ENCODE results near the gene KCNJ10.
"Not testable (repeated sequence)": the region's sequence is repeated elsewhere in the genome, so short reads cannot be mapped to it uniquely, and the experiment has no call there.

Gene KCNJ10

GRCh38 chr1:160069460-160070231 is at the start of gene KCNJ10:
KCNJ10 (minus strand) TSS chr1:160070160; CDS start chr1:160042532, 27,628 bp downstream.
- no peak for DNase-seq

GRCh38 chr1:160118928-160119327 is 49.0 kb upstream of the KCNJ10 start:
- no peak for DNase-seq

- no peak for DNase-seq
Measured at GRCh38 chr1:160117709-160118183, 47.8 kb upstream of the KCNJ10 start.

GRCh38 chr1:160117300-160117699 is 47.3 kb upstream of the KCNJ10 start:
- no peak for DNase-seq

DNA sequence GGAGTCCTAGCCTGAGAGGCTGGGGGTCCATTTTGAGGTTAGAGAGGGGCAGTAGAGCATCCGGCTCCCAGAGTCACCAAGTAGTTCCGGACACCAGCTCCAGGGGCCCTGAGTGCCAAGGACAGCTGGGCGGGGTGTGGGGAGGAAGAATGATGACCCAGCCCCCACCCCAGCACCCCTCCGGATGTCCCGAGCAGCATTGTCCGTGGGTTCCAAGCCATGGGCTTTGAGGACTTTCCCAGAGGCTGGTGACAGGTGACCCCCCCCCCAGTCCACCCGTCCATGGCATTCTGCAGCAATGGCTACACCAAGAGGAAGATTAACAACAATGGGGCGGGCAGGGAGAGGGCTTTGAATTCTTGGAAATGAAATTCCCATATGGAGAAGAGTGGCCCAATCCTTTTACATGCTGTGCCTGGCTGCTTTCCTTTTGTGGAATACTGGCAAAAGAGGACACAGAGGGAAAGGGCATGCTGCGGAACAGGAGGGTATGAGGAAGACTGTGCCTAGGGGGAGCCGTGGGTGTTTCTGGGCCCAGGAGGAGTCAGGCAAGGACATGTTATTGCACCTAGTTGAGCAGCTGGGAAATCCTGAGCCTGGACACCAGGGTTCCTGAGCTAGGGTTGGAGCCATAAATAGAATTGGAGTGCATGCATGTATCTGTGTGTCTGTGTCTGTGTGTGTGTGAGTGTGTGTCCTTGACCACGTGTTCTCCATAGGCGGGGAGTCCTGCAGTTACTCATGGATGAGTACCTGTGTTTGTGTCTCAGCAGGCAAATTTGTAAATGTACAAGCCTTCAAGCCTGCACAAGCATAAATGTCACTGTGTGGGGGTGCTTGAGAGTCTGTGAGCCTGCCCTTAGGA is 46.6 kb upstream of the KCNJ10 start:
- no peak for DNase-seq

DNA sequence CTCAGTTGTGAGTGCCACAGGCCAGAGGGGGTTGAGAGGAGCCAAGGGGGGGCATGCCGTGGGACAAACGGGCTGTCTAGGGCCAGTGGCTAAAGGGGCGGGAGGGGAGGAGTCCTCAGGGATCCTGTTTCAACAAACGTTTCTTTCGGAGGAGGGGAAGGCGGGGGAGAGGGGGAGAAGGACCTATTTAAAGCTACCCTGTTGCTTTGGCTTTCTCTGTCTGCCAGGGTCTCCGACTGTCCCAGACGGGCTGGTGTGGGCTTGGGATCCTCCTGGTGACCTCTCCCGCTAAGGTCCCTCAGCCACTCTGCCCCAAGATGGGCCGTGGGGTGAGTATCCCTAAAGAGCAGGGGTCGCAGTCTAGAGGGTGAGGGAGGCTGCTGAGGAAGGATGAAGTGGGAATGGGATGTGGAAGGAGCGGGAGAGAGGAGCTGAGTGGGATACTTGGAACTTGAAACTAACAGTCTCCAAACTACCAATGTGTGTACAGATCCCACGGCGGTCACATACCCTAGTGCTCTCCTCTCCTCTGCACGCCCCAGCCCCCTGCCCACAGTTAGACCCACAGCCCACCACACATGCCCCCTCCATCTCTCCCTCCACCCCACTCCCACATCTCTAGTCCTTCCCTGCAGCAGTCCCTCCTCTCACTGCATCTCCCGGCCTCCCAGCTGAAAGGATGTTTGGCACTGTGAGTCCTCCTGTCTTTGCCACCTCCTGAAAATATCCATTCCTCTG is 45.8 kb upstream of the KCNJ10 start, which contains the start of gene ATP1A2:
Gene ATP1A2, plus strand, starts transcription at position 215 of the 738 bp plus-strand sequence. Its CDS starts 103 bp downstream, at position 318.
- no peak for DNase-seq

GRCh38 chr1:160114085-160114484 is 44.1 kb upstream of the KCNJ10 start:
- DNase-seq: no peak

DNA sequence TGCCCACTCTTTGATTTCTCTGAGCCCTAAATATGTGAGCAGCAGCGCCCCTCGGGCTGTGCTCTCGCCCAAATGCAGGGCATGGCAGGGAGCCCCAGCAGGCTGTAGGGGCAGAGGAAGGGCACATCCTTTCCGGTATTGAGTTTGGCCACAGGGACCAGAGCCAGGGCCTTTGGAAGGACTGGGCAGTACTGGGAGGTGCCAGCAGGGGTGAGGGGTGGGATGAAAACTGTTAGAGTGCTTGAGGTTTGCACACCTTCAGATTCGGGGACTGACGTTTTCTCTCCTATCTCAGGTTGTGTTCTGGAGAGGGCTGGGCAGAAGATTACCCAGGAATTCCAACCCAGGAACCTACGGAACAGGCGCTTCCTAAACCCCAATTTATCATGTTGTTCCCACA is 43.4 kb upstream of the KCNJ10 start:
- DNase-seq: no peak

- DNase-seq: no peak
Measured at GRCh38 chr1:160112357-160112756, 42.4 kb upstream of the KCNJ10 start.

DNA sequence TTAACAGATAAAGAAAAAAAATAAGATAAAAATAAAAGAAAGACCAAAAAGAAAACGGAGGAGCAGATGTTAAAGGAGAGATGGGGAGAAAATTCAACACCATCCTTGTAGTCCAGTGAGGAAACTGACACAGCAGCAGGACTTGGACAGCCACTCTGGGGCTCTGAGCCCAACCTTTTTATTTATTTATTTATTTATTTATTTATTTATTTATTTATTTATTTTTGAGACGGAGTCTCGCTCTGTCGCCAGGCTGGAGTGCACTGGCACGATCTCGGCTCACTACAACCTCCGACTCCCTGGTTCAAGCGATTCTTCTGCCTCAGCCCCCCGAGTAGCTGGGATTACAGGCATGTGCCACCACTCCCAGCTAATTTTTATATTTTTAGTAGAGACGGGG is 41.5 kb upstream of the KCNJ10 start:
- DNase-seq: not testable (repeated sequence)

- no peak for DNase-seq
Measured at GRCh38 chr1:160109686-160110085, 39.7 kb upstream of the KCNJ10 start.

DNA sequence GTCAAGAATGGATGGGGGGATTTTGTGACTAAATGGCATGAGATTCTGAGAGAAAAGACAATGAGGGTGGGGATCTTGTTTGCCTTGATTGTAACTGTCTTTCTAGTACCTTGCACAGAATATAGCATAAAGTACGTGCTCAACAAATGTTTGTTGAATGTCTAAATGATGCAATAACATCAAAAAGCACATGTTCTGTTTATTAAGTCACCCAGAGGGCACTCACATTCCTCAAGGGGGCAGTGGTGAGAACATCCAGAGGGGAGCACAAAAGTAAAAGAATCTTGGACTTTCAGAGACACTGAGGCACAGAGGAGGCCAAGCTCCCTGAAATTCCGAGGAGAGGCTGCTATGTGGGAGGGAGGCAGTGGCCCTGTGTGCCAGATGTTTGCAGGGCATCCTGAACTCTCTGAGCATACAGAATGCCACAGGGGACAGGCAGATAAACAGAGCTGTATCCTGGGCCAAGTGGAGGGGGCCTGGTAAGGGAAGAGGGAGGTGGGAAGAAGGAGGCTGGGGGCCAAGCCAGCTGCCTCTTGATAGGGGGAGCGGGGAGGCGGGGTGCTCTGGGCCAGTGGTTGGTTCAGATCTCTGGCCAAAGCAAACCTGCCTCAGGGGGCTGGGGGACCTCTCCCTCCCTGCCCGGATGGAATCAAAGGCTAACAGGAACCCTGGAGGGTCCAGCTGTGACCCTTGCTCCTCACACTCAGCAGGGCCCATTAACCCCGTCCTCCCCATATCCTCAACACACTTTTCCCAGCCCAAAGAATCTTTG is 39.1 kb upstream of the KCNJ10 start:
- DNase-seq: peak; percentile 34

- DNase-seq: no peak
Measured at GRCh38 chr1:160107512-160107911, 37.6 kb upstream of the KCNJ10 start.

DNA sequence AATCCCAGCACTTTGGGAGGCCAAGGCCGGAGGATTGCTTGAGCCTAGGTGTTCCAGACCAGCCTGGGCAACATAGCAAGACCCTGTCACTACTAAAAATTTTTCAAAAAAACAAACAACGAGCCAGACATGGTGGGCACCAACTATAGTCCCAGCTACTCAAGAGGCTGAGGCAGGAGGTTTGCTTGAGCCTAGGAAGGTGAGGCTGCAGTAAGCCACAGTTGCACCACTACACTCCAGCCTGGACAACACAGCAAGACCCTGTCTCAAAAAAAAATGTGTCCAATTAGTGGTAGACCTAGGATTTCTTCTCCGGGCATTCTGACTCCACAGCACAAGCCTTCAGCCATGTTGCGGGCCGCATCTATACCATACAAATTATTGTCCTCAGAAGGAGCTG is 35.2 kb upstream of the KCNJ10 start:
- no peak for DNase-seq

GRCh38 chr1:160104486-160104885 is 34.5 kb upstream of the KCNJ10 start:
- DNase-seq: peak in 1 of 2 donors; percentile 22

DNA sequence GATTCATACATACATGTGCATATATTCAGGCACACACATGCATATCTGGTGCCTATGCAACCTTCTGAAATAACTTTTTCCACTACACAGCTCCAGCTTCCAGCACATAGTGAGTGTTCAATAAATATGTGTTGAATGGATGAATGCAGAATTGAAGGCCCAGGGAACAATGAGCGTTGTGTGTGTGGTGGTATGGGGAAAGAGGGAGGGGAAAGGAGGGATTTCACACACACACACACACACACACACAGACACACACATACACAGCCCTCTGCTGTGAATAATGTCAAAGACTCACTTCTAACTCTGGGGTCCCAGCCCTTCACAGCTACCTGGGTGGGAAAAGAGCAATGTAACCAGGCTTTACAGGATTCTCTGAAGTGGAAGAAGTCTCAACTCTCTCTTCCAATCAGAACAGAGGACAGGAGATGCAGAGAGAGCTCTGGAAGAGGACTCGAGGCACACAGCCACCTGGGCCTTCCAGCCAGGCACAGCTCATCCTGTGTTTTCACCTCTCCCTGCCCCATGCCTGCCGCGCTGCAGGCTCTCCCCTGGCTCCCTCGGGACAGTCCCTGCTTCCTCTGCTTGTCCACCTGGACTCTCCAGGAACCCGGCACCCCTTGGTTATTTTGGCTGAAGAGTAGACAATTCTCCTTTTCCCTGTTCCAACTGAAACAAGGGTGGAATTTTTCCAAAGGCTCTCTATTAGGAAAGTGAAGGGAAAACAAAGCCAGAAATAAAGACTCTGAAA is 33.9 kb upstream of the KCNJ10 start:
- no peak for DNase-seq

GRCh38 chr1:160101717-160102522 is 32.0 kb upstream of the KCNJ10 start:
- DNase-seq: no peak

DNA sequence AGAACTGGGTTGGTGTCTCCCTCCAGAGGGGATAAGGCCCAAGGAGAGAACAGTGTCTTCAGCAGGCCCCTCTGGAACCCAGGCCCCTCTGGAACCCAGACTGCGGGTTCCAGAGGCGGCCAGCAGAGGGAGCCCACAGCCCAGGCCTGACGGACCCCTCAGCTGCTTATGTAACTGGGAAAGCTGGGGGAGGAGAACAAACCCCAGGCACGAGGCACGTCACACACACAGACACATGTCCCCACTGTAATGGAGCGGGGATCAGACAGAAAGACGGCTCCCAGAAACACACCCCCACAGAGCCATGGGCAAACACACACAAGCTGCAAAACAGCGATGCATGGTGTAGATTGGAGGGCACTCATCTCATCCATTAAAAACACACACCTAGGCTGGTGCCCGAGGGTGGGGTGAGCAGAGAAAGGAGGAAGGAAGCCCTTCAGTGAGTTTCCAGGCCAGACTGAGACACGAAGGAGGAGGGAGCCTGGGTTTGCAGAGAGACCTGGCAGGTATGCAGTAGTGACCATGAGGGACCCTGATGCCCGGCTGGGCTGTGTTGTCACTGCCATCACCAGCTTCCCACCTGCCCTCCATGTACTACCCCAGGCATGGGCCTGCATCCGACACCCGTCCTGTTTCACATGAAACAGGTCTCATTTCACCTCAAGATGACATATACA is 31.2 kb upstream of the KCNJ10 start:
- DNase-seq: peak; percentile 84

DNA sequence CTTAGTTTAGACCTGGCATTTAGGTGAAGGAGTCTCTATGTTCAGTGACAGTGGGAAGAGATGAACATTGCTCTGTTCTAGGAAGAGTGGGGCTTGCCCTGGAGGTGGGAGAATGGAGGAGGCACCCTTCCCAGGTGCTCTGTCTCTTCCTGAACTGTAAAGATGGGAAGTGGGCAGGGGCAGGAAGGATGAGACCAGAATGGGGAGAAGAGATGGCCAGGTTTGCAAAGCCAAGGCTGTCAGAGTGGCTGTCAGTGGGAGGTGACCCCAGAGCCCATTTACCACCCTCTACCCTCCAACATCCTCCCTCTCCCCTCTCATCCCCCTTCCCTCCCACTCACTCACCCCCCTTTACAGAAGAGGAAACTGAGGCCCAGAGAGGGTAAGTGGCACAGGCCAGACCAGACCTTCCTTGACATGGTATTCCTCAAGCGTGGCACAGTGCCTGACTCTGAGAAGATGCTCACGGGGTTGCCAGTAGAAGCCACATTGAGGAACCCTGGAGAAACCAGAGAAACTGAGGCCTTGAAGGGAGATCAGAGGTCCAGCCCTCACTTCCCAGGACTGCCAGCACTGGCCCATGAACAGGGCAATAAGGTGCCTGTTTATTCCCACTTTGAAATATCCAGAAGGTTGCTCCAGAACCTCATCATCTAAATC is 29.9 kb upstream of the KCNJ10 start:
- no peak for DNase-seq

Data from CD4-positive, alpha-beta T cell treated with Interleukin-1 beta for 1 hour (primary cell).